ENCODE measurements around the gene DAD1.
A peak's percentile ranks its signal among the peaks of the same experiment; 100 is the strongest.
"Not testable (repeated sequence)": the region's sequence is repeated elsewhere in the genome, so short reads cannot be mapped to it uniquely, and the experiment has no call there.

DAD1 gene

GRCh38 chr14:22594156-22594716 is 5.2 kb upstream of the DAD1 start:
- H3K4me1 Mint-ChIP-seq (ENCODE audit: low read depth): peaks cover 18% of the 10 kb centered on the region
- H3K4me3 Mint-ChIP-seq: no peak overlapping the region
- peaks cover 27% of the 10 kb centered on the region for H3K27me3 Mint-ChIP-seq
- H3K9me3 Mint-ChIP-seq: no peaks in the 10 kb centered on the region
- intact Hi-C loops (cut with micrococcal nuclease): no loop called here
- peaks cover 8% of the 10 kb centered on the region for H3K36me3 Mint-ChIP-seq (ENCODE audit: low read depth)
- H3K27ac Mint-ChIP-seq: no peak overlapping the region

- intact Hi-C loops (cut with micrococcal nuclease): no loop called here
- H3K4me1 Mint-ChIP-seq (ENCODE audit: low read depth): peaks cover 16% of the 10 kb centered on the region
- H3K36me3 Mint-ChIP-seq (ENCODE audit: low read depth): peaks cover 12% of the 10 kb centered on the region
- no peaks in the 10 kb centered on the region for H3K9me3 Mint-ChIP-seq
- H3K27me3 Mint-ChIP-seq: peaks cover 25% of the 10 kb centered on the region
- H3K27ac Mint-ChIP-seq: no peak overlapping the region
- no peak overlapping the region for H3K4me3 Mint-ChIP-seq
Measured at GRCh38 chr14:22593601-22594000, 4.6 kb upstream of the DAD1 start.

GRCh38 chr14:22593189-22593588 is 4.2 kb upstream of the DAD1 start:
- intact Hi-C loops (cut with micrococcal nuclease): no loop called here
- no peak overlapping the region for H3K27ac Mint-ChIP-seq
- H3K9me3 Mint-ChIP-seq: no peaks in the 10 kb centered on the region
- no peak overlapping the region for H3K4me3 Mint-ChIP-seq
- peaks cover 20% of the 10 kb centered on the region for H3K4me1 Mint-ChIP-seq (ENCODE audit: low read depth)
- peaks cover 25% of the 10 kb centered on the region for H3K27me3 Mint-ChIP-seq
- H3K36me3 Mint-ChIP-seq (ENCODE audit: low read depth): peaks cover 10% of the 10 kb centered on the region

GRCh38 chr14:22588526-22589095 is 413 bp downstream of the DAD1 start:
- intact Hi-C loops (cut with micrococcal nuclease): loop anchor here (1.0 to 5.0 kb wide), 3 partner anchors 10 to 179 kb away; partner anchors contain the start of genes ABHD4 and OXA1L
- H3K27ac Mint-ChIP-seq: peak overlapping the region; percentile 96
- peaks cover 6% of the 10 kb centered on the region for H3K27me3 Mint-ChIP-seq
- H3K36me3 Mint-ChIP-seq (ENCODE audit: low read depth): peaks cover 39% of the 10 kb centered on the region
- H3K9me3 Mint-ChIP-seq: no peaks in the 10 kb centered on the region
- H3K4me3 Mint-ChIP-seq: peak overlapping the region; percentile 83
- peaks cover 54% of the 10 kb centered on the region for H3K4me1 Mint-ChIP-seq (ENCODE audit: low read depth)

GRCh38 chr14:22587677-22588422 is 1.2 kb downstream of the DAD1 start:
- intact Hi-C loops (cut with micrococcal nuclease): loop anchor here (2.0 to 5.0 kb wide), 2 partner anchors 31 to 179 kb away; partner anchors contain the start of gene OXA1L
- H3K9me3 Mint-ChIP-seq, H3K27me3 Mint-ChIP-seq: not testable (repeated sequence)
- Mint-ChIP-seq H3K27ac (peak overlapping the region; percentile 96), H3K4me1 (ENCODE audit: low read depth) (peaks cover 61% of the 10 kb centered on the region), H3K4me3 (peak overlapping the region; percentile 83), H3K36me3 (ENCODE audit: low read depth) (peaks cover 46% of the 10 kb centered on the region)

- peaks cover 52% of the 10 kb centered on the region for H3K36me3 Mint-ChIP-seq (ENCODE audit: low read depth)
- intact Hi-C loops (cut with micrococcal nuclease): loop anchor here (5.0 kb wide), 1 partner anchor 180 kb away; the partner anchor contains the start of gene OXA1L
- H3K9me3 Mint-ChIP-seq: no peaks in the 10 kb centered on the region
- no peak overlapping the region for H3K27ac Mint-ChIP-seq
- no peaks in the 10 kb centered on the region for H3K27me3 Mint-ChIP-seq
- no peak overlapping the region for H3K4me3 Mint-ChIP-seq
- H3K4me1 Mint-ChIP-seq (ENCODE audit: low read depth): peaks cover 63% of the 10 kb centered on the region
Measured at GRCh38 chr14:22587247-22587646, 1.8 kb downstream of the DAD1 start.

GRCh38 chr14:22583994-22584393 is 5.0 kb downstream of the DAD1 start:
- Mint-ChIP-seq H3K9me3 (no peaks in the 10 kb centered on the region), H3K27me3 (no peaks in the 10 kb centered on the region), H3K27ac (peak overlapping the region; percentile 46), H3K4me1 (ENCODE audit: low read depth) (peaks cover 56% of the 10 kb centered on the region), H3K36me3 (ENCODE audit: low read depth) (peaks cover 74% of the 10 kb centered on the region), H3K4me3 (no peak overlapping the region)
- intact Hi-C loops (cut with micrococcal nuclease): no loop called here

- H3K4me1 Mint-ChIP-seq (ENCODE audit: low read depth): peaks cover 28% of the 10 kb centered on the region
Measured at GRCh38 chr14:22580625-22581024, 8.4 kb downstream of the DAD1 start.

GRCh38 chr14:22579881-22580280 is 9.1 kb downstream of the DAD1 start:
- H3K27ac Mint-ChIP-seq: no peak overlapping the region
- H3K27me3 Mint-ChIP-seq: no peaks in the 10 kb centered on the region
- peaks cover 85% of the 10 kb centered on the region for H3K36me3 Mint-ChIP-seq (ENCODE audit: low read depth)
- H3K4me1 Mint-ChIP-seq (ENCODE audit: low read depth): peaks cover 22% of the 10 kb centered on the region
- H3K4me3 Mint-ChIP-seq: no peak overlapping the region
- intact Hi-C loops (cut with micrococcal nuclease): no loop called here
- H3K9me3 Mint-ChIP-seq: no peaks in the 10 kb centered on the region

More at GRCh38 chr14:22580625-22581024, 8.4 kb downstream of the DAD1 start:
- no peak overlapping the region for H3K4me3 Mint-ChIP-seq
- H3K27ac Mint-ChIP-seq: no peak overlapping the region
- H3K36me3 Mint-ChIP-seq (ENCODE audit: low read depth): peaks cover 81% of the 10 kb centered on the region
- no peaks in the 10 kb centered on the region for H3K9me3 Mint-ChIP-seq
- intact Hi-C loops (cut with micrococcal nuclease): no loop called here
- no peaks in the 10 kb centered on the region for H3K27me3 Mint-ChIP-seq

GRCh38 chr14:22579236-22579635 is 9.8 kb downstream of the DAD1 start:
- H3K4me1 Mint-ChIP-seq (ENCODE audit: low read depth): peaks cover 16% of the 10 kb centered on the region
- no peak overlapping the region for H3K4me3 Mint-ChIP-seq
- intact Hi-C loops (cut with micrococcal nuclease): no loop called here
- peaks cover 86% of the 10 kb centered on the region for H3K36me3 Mint-ChIP-seq (ENCODE audit: low read depth)
- H3K27me3 Mint-ChIP-seq: no peaks in the 10 kb centered on the region
- no peak overlapping the region for H3K27ac Mint-ChIP-seq
- H3K9me3 Mint-ChIP-seq: no peaks in the 10 kb centered on the region

GRCh38 chr14:22577334-22577908 is 11.6 kb downstream of the DAD1 start:
- H3K4me1 Mint-ChIP-seq (ENCODE audit: low read depth): peaks cover 10% of the 10 kb centered on the region
- H3K27me3 Mint-ChIP-seq: no peaks in the 10 kb centered on the region
- H3K27ac Mint-ChIP-seq: no peak overlapping the region
- no peaks in the 10 kb centered on the region for H3K9me3 Mint-ChIP-seq
- intact Hi-C loops (cut with micrococcal nuclease): no loop called here
- peaks cover 84% of the 10 kb centered on the region for H3K36me3 Mint-ChIP-seq (ENCODE audit: low read depth)
- no peak overlapping the region for H3K4me3 Mint-ChIP-seq

GRCh38 chr14:22573804-22574203 is 15.2 kb downstream of the DAD1 start:
- H3K27ac Mint-ChIP-seq: no peak overlapping the region
- H3K9me3 Mint-ChIP-seq: no peaks in the 10 kb centered on the region
- intact Hi-C loops (cut with micrococcal nuclease): loop anchor here (5.0 kb wide), 1 partner anchor 243 kb away; the partner anchor contains the start of gene SLC7A7
- peaks cover 95% of the 10 kb centered on the region for H3K36me3 Mint-ChIP-seq (ENCODE audit: low read depth)
- H3K4me1 Mint-ChIP-seq (ENCODE audit: low read depth): peaks cover 17% of the 10 kb centered on the region
- no peaks in the 10 kb centered on the region for H3K27me3 Mint-ChIP-seq
- H3K4me3 Mint-ChIP-seq: no peak overlapping the region

- Mint-ChIP-seq H3K4me1 (ENCODE audit: low read depth) (peaks cover 17% of the 10 kb centered on the region), H3K4me3 (no peak overlapping the region), H3K9me3 (no peaks in the 10 kb centered on the region), H3K36me3 (ENCODE audit: low read depth) (peaks cover 98% of the 10 kb centered on the region), H3K27ac (peak overlapping the region; percentile 20), H3K27me3 (no peaks in the 10 kb centered on the region)
- intact Hi-C loops (cut with micrococcal nuclease): loop anchor here (5.0 kb wide), 1 partner anchor 245 kb away; the partner anchor contains the start of gene SLC7A7
Measured at GRCh38 chr14:22572562-22573058, 16.4 kb downstream of the DAD1 start.

Measured in dendritic cell treated with granulocyte-macrophage colony-stimulating factor and Interleukin-4, amounts not matched to agents 40 ng/mL and 50 ng/mL, for 4 days (primary cell).